IMR-90 (cell line): ENCODE data around the gene CRACR2B.

Source experiments
- CEBPB ChIP-seq: IDR thresholded peaks from 2 replicates; pipeline ENCODE4 v1.6.1; 2012; ENCODE audit warnings: low read depth, low read length, improper control_type of control experiment
- POLR2A ChIP-seq: IDR thresholded peaks from 2 replicates; pipeline ENCODE4 v1.6.1; 2012; ENCODE audit warnings: mild to moderate bottlenecking, low read depth, low read length
- RAD21 ChIP-seq: IDR thresholded peaks from 2 replicates; pipeline ENCODE4 v1.6.1; 2012; ENCODE audit warnings: low read length, improper control_type of control experiment
- RFX5 ChIP-seq: IDR thresholded peaks from 2 replicates; pipeline ENCODE4 v1.8.0; 2012; ENCODE audit warnings: low read depth, mild to moderate bottlenecking, low read length, moderate library complexity
- SMC3 ChIP-seq: fragments of 150-350 bp; IDR thresholded peaks from 2 replicates; pipeline ENCODE4 v1.6.1; 2016; ENCODE audit warnings: low read depth, mild to moderate bottlenecking, antibody characterized with exemption, low read length, moderate library complexity
- TF ChIP-seq, protein P1 (sequence below): conservative IDR thresholded peaks from 2 replicates; pipeline ENCODE4 v1.5.1; 2012; ENCODE audit warnings: mild to moderate bottlenecking, low read depth, low read length, improper control_type of control experiment
- TF ChIP-seq, protein P2 (sequence below): fragments of 150-350 bp; IDR thresholded peaks from 2 replicates; pipeline ENCODE4 v1.6.1; 2017; ENCODE audit warnings: mild to moderate bottlenecking, antibody characterized with exemption, low read length, low read depth

DNA sequence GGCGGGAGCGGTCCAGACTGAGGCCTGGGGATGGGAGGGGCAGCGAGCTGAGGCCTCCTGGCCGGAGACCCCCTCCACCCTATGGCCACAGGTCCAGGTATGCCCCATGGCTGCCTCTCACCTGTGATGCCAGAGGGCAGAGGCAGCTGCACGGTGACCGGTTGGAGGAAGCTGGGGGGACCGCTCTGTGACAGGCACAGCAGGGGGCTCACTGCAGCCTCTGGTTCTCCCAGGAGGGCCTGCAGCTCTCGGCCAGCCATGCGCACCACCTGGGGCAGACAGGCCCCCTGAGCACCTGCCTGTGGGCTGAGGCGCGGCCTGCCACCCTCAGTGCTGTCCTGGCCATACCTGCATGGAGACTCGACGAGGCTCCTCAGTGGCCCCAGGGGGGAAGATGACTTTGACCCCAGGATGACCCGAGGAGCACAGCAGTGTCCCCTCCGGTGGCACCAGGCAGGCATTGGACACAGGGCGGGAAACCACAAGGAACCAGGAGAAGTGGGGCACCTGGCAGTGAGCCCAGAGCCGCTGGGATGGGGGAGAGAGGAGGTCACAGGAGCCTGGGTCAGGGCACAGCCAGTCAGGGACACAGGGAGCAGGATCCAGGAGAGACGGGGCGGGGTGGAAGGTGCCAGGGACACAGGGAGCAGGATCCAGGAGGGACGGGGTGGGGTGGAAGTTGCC lies 26.5 kb upstream of the CRACR2B start:
- TF ChIP-seq RFX5 (no peak), SMC3 (no peak), RAD21 (no peak), POLR2A (no peak), CEBPB (no peak)
- TF ChIP-seq, protein P1, sequence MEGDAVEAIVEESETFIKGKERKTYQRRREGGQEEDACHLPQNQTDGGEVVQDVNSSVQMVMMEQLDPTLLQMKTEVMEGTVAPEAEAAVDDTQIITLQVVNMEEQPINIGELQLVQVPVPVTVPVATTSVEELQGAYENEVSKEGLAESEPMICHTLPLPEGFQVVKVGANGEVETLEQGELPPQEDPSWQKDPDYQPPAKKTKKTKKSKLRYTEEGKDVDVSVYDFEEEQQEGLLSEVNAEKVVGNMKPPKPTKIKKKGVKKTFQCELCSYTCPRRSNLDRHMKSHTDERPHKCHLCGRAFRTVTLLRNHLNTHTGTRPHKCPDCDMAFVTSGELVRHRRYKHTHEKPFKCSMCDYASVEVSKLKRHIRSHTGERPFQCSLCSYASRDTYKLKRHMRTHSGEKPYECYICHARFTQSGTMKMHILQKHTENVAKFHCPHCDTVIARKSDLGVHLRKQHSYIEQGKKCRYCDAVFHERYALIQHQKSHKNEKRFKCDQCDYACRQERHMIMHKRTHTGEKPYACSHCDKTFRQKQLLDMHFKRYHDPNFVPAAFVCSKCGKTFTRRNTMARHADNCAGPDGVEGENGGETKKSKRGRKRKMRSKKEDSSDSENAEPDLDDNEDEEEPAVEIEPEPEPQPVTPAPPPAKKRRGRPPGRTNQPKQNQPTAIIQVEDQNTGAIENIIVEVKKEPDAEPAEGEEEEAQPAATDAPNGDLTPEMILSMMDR: no peak
- TF ChIP-seq, protein P2, sequence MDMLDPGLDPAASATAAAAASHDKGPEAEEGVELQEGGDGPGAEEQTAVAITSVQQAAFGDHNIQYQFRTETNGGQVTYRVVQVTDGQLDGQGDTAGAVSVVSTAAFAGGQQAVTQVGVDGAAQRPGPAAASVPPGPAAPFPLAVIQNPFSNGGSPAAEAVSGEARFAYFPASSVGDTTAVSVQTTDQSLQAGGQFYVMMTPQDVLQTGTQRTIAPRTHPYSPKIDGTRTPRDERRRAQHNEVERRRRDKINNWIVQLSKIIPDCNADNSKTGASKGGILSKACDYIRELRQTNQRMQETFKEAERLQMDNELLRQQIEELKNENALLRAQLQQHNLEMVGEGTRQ: no peak
